ENCODE results near the gene OTULINL.

Gene OTULINL

GRCh38 chr5:14595189-14595588 lies 13.6 kb downstream of the OTULINL start:
- no peaks in the 10 kb centered on the region for H3K36me3 ChIP-seq (ENCODE audit: insufficient read depth, low read length)
- no peaks in the 10 kb centered on the region for H3K9me3 ChIP-seq (ENCODE audit: insufficient read depth, low read depth, low read length)
- peak overlapping the region; percentile 82 for H3K4me2 ChIP-seq (ENCODE audit: low read depth, low read length, poor library complexity, severe bottlenecking)
- H4K20me1 ChIP-seq (ENCODE audit: insufficient read depth, low read length, poor library complexity, severe bottlenecking): no peaks in the 10 kb centered on the region
- peaks cover 78% of the 10 kb centered on the region for H3K4me1 ChIP-seq (ENCODE audit: insufficient read depth, low read length, poor library complexity, severe bottlenecking)
- peaks cover 86% of the 10 kb centered on the region for H3K79me2 ChIP-seq (ENCODE audit: insufficient read depth, low read length)
- H3K9ac ChIP-seq (ENCODE audit: low read depth, low read length, poor library complexity, severe bottlenecking): peak overlapping the region; percentile 60
- H3K27me3 ChIP-seq (ENCODE audit: insufficient read depth, low read length, poor library complexity, severe bottlenecking): no peaks in the 10 kb centered on the region
- no peak for TF ChIP-seq EZH2phosphoT487 (IDR thresholded peaks at IDR 0.05; ENCODE audit: borderline replicate concordance)
- TF ChIP-seq CTCF (conservative IDR thresholded peaks at IDR 0.05; ENCODE audit: low read length): no peak
- H3K9me2 ChIP-seq (replicated peaks; ENCODE audit: low read depth, low read length): no peaks in the 10 kb centered on the region
- peaks cover 11% of the 10 kb centered on the region; the same call in 1 of the 2 replicates for H3F3A ChIP-seq (ENCODE audit: low read depth)
- no peak overlapping the region for H2AFZ ChIP-seq (ENCODE audit: low read length)
- peak overlapping the region; percentile 67 for H3K4me3 ChIP-seq (ENCODE audit: low read length, poor library complexity, severe bottlenecking)

GRCh38 chr5:14595891-14596290 lies 14.3 kb downstream of the OTULINL start:
- peaks cover 71% of the 10 kb centered on the region for H3K4me1 ChIP-seq (ENCODE audit: insufficient read depth, low read length, poor library complexity, severe bottlenecking)
- H3K27me3 ChIP-seq (ENCODE audit: insufficient read depth, low read length, poor library complexity, severe bottlenecking): no peaks in the 10 kb centered on the region
- H3K4me3 ChIP-seq (ENCODE audit: low read length, poor library complexity, severe bottlenecking): peak overlapping the region; percentile 67
- H3K9me3 ChIP-seq (ENCODE audit: insufficient read depth, low read depth, low read length): no peaks in the 10 kb centered on the region
- peaks cover 1% of the 10 kb centered on the region; the same call in 1 of the 2 replicates for H3K36me3 ChIP-seq (ENCODE audit: insufficient read depth, low read length)
- TF ChIP-seq EZH2phosphoT487 (IDR thresholded peaks at IDR 0.05; ENCODE audit: borderline replicate concordance): no peak
- 0 out of 2 replicates have a peak, but pooled peaks have one; percentile 18 for TF ChIP-seq CTCF (conservative IDR thresholded peaks at IDR 0.05; ENCODE audit: low read length)
- H2AFZ ChIP-seq (ENCODE audit: low read length): no peak overlapping the region
- H3K4me2 ChIP-seq (ENCODE audit: low read depth, low read length, poor library complexity, severe bottlenecking): peak overlapping the region; percentile 82
- peaks cover 82% of the 10 kb centered on the region for H3K79me2 ChIP-seq (ENCODE audit: insufficient read depth, low read length)
- H3K9me2 ChIP-seq (replicated peaks; ENCODE audit: low read depth, low read length): no peaks in the 10 kb centered on the region
- peak overlapping the region; percentile 60 for H3K9ac ChIP-seq (ENCODE audit: low read depth, low read length, poor library complexity, severe bottlenecking)
- peaks cover 11% of the 10 kb centered on the region; the same call in 1 of the 2 replicates for H3F3A ChIP-seq (ENCODE audit: low read depth)
- H4K20me1 ChIP-seq (ENCODE audit: insufficient read depth, low read length, poor library complexity, severe bottlenecking): no peaks in the 10 kb centered on the region

- Histone ChIP-seq H3K4me3 (ENCODE audit: low read length, poor library complexity, severe bottlenecking) (no peak overlapping the region), H2AFZ (ENCODE audit: low read length) (no peak overlapping the region), H3K4me2 (ENCODE audit: low read depth, low read length, poor library complexity, severe bottlenecking) (no peak overlapping the region), H3K79me2 (ENCODE audit: insufficient read depth, low read length) (peaks cover 70% of the 10 kb centered on the region), H3K27me3 (ENCODE audit: insufficient read depth, low read length, poor library complexity, severe bottlenecking) (no peaks in the 10 kb centered on the region), H3K9me3 (ENCODE audit: insufficient read depth, low read depth, low read length) (no peaks in the 10 kb centered on the region), H4K20me1 (ENCODE audit: insufficient read depth, low read length, poor library complexity, severe bottlenecking) (no peaks in the 10 kb centered on the region), H3F3A (ENCODE audit: low read depth) (peaks cover 11% of the 10 kb centered on the region; the same call in 1 of the 2 replicates), H3K9me2 (replicated peaks; ENCODE audit: low read depth, low read length) (no peaks in the 10 kb centered on the region), H3K4me1 (ENCODE audit: insufficient read depth, low read length, poor library complexity, severe bottlenecking) (peaks cover 61% of the 10 kb centered on the region), H3K9ac (ENCODE audit: low read depth, low read length, poor library complexity, severe bottlenecking) (no peak overlapping the region), H3K36me3 (ENCODE audit: insufficient read depth, low read length) (peaks cover 13% of the 10 kb centered on the region)
- no peak for TF ChIP-seq CTCF (conservative IDR thresholded peaks at IDR 0.05; ENCODE audit: low read length)
- no peak for TF ChIP-seq EZH2phosphoT487 (IDR thresholded peaks at IDR 0.05; ENCODE audit: borderline replicate concordance)
These were observed 15.5 kb downstream of the OTULINL start for GRCh38 chr5:14597080-14597479.

All from Loucy (cell line).